Omental fat pad (tissue), 4 donors: ENCODE data around the gene PLXNA4. TPM values are rescaled to one million over a fixed set of nuclear protein-coding genes. Genes with fewer than 3 reads are reported as not detected.

Source experiments
- ATAC-seq: fragments of 150-250 bp; one replicate; pipeline ENCODE4 v1.9.1; 2016; ENCODE audit warnings: mild to moderate bottlenecking, moderate library complexity; ENCODE audit not compliant: low FRiP score
- DNase-seq: peaks from one replicate; pipeline ENCODE4 v3.0.0-alpha.2; 2019; ENCODE audit warnings: low spot score
- total RNA-seq, 4 donors: library from RNA; depleted of rRNA; stranded (reverse); fragments of >200 nt; gene quantifications; one replicate each; pipeline ENCODE4 v1.1.0, GENCODE V29; 2016
- TF ChIP-seq, protein P1 (sequence below), 3 donors: fragments of 450-650 bp; IDR thresholded peaks; one replicate each; pipeline ENCODE4 v1.5.1; 2016 to 2017; ENCODE audit warnings: antibody characterized with exemption in 3 of 3, mild to moderate bottlenecking in 3 of 3, moderate library complexity in 2 of 3

Gene PLXNA4
- total RNA-seq, 4 donors from 2014 or later = 31.4 to 111 (median 41.9) TPM

DNA sequence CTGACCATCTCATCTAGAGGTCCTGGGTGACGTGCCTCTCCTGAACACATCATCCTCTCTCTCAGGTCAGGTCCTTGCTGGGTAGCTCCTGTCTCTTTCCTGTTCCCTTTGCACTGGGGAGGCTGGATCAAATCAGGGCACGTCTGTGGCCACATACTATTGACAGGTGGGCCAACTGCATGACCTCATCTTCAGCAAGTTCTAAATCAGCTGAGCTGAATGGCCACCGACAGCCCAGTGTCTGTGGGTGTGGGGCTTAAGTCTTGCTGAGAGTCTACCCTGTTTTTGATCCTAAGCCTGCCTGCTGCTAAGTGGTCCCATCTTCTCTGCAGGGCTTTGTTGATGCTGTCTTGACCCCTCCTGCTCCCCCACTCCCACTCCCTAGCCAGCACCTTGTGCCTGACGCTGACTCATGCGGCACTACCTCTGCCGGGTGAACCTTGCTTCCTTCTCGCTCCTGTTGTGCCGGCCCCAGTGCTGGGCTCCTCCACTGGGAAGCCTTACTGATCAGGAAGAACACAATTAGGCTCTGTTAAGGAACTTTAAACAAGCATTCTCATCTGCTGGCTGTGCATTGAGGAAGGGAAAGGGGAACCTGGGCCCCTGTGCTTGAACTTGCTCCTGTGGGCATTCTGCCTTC is 440.4 kb downstream of the PLXNA4 start:
- TF ChIP-seq, protein P1, sequence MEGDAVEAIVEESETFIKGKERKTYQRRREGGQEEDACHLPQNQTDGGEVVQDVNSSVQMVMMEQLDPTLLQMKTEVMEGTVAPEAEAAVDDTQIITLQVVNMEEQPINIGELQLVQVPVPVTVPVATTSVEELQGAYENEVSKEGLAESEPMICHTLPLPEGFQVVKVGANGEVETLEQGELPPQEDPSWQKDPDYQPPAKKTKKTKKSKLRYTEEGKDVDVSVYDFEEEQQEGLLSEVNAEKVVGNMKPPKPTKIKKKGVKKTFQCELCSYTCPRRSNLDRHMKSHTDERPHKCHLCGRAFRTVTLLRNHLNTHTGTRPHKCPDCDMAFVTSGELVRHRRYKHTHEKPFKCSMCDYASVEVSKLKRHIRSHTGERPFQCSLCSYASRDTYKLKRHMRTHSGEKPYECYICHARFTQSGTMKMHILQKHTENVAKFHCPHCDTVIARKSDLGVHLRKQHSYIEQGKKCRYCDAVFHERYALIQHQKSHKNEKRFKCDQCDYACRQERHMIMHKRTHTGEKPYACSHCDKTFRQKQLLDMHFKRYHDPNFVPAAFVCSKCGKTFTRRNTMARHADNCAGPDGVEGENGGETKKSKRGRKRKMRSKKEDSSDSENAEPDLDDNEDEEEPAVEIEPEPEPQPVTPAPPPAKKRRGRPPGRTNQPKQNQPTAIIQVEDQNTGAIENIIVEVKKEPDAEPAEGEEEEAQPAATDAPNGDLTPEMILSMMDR (IDR thresholded peaks at IDR 0.05) = no peak
- DNase-seq (no peak), ATAC-seq (no peak)

DNA sequence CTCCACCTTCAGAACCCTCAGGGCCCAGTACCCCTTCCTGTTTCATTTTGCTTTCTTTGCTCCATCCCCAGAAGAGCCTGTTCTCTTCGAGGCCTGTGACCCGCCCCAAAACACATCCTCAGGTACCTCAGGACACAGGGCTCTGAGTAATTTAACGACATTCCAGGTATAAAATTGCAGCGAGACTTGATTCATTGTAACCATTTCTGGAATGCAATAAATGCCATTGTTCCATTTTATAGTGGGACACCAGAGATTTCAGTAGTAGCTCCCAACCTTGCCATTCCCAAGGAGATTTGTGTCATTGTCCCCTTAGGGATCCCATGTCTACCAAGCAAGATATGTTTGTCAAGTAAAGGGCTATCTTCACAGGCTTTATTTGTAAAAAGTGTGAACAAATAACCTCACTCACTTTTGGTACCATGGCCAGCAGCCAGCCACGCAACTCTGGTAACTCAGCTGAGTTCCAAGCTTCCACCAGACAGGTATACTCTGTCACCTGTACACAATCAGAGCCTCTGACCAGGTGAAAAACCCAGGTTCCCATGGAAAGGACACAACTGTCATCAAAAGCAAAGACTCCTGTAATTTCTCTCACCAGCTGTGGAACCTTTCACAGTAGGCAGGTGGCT is 441.3 kb downstream of the PLXNA4 start:
- ATAC-seq (no peak), DNase-seq (no peak)
- TF ChIP-seq, protein P1 (IDR thresholded peaks at IDR 0.05) = no peak

GRCh38 chr7:132133501-132133900 is 442.8 kb downstream of the PLXNA4 start:
- TF ChIP-seq, protein P1 (IDR thresholded peaks at IDR 0.05) = no peak
- DNase-seq (no peak), ATAC-seq (no peak)

DNA sequence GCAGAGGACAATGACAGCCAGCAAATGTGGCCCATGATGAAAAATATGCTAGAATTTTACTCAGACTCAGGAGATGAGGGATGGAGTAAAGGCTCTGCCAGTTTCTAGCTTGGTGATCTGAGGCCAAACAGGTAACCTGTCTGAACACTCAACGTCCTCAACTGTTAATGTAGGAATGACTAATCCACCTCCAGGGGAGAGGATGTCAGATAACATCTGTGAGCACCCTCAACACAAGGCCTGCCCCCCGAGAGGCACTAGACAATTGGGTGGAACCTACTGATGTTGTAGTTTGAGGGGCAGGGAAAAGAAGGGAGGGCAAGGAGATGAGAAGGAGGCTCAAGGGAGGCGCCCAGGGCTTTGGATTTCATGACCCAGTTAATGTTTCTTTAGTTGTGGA is 445.1 kb downstream of the PLXNA4 start:
- DNase-seq (no peak), ATAC-seq (no peak)
- TF ChIP-seq, protein P1 (IDR thresholded peaks at IDR 0.05) = no peak

DNA sequence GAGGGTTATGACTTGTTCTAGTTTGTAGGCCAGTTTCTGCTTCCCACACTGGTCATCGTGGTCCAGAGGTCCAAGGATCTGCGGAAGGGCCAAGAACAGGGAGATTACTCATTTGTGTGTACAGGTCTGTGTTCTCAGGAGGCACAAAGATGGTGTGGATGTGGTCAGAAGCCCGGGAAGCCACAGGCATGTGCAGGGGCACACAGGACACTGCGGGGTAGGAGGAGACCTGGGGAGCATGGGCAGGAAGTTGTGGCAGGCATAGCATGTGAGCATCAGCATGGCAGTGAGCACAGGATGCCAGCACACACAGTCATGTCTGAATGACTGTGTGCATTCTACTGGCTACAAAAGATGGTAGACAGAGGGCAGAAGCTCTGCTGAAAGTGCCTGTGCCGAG is 445.8 kb downstream of the PLXNA4 start:
- DNase-seq (no peak), ATAC-seq (no peak)
- TF ChIP-seq, protein P1 (IDR thresholded peaks at IDR 0.05) = no peak

- TF ChIP-seq, protein P1 (IDR thresholded peaks at IDR 0.05) = no peak
- no peak for ATAC-seq
- no peak for DNase-seq
These were observed 450.2 kb downstream of the PLXNA4 start for GRCh38 chr7:132125872-132126595.
